Mesothelial cell of epicardium (in vitro differentiated cells): ENCODE results near the gene CALB2. TPM values are rescaled to one million over a fixed set of nuclear protein-coding genes. Genes with fewer than 3 reads are reported as not detected.

Experiments used
- DNase-seq, 2 experiments: peaks; one replicate each; pipeline ENCODE4 v3.0.0; 2021; ENCODE audit warnings: low spot score in 2 of 2; ENCODE audit not compliant: unreplicated experiment in 2 of 2
- H3K27ac Mint-ChIP-seq: 2 replicates; pipeline ENCODE4 v1.8.0; 2021; ENCODE audit warnings: mixed read lengths
- H3K27me3 Mint-ChIP-seq: 2 replicates; pipeline ENCODE4 v1.8.0; 2021; ENCODE audit warnings: low read depth, mixed read lengths
- H3K36me3 Mint-ChIP-seq: 2 replicates; pipeline ENCODE4 v1.8.0; 2021; ENCODE audit warnings: mixed read lengths
- H3K4me1 Mint-ChIP-seq: 2 replicates; pipeline ENCODE4 v1.8.0; 2021; ENCODE audit warnings: mixed read lengths
- H3K4me3 Mint-ChIP-seq: 2 replicates; pipeline ENCODE4 v1.8.0; 2021; ENCODE audit warnings: mild to moderate bottlenecking, moderate library complexity, mixed read lengths
- H3K9me3 Mint-ChIP-seq: 2 replicates; pipeline ENCODE4 v1.8.0; 2021; ENCODE audit warnings: mixed read lengths
- CTCF ChIP-seq: fragments of 200-600 bp; sonication (generic); IDR thresholded peaks from one replicate; pipeline ENCODE4 v1.5.0; 2021; ENCODE audit warnings: antibody characterized with exemption; ENCODE audit not compliant: unreplicated experiment
- total RNA-seq: library from RNA; stranded (reverse); gene quantifications from 3 replicates; pipeline ENCODE4 v1.2.1, GENCODE V29; 2021

The CALB2 gene
- total RNA-seq, 1 donor from 2014 or later, result 0.22 TPM

DNA sequence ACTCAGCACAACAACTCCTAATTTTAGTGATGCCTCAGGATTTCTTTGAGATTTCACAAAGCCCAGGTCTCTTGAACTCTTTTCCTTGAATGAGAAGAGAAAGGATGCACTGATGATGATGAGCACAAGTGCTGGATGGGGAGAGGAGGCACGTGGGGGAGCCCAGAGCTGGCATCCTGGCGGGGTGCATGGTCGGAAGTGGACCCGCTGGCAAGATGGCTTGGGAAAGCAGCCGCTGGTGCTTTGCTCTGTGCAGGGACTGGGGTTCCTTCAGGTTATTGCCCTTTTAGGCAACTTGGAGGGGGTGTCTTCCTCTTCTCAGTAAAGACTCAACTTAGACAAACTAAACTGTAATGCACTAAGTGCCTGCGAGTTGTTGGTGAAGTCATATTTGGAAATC lies 22.3 kb downstream of the CALB2 start:
- no peak for DNase-seq
- peaks cover 9% of the 10 kb centered on the region for H3K4me1 Mint-ChIP-seq
- no peak overlapping the region for H3K27ac Mint-ChIP-seq
- no peak for TF ChIP-seq CTCF
- H3K27me3 Mint-ChIP-seq, result peaks cover 37% of the 10 kb centered on the region
- H3K9me3 Mint-ChIP-seq, result no peaks in the 10 kb centered on the region
- H3K4me3 Mint-ChIP-seq, result no peak overlapping the region
- no peaks in the 10 kb centered on the region for H3K36me3 Mint-ChIP-seq

GRCh38 chr16:71383054-71383773 lies 24.7 kb downstream of the CALB2 start:
- no peak for DNase-seq
- no peaks in the 10 kb centered on the region for H3K9me3 Mint-ChIP-seq
- H3K27me3 Mint-ChIP-seq, result peaks cover 27% of the 10 kb centered on the region
- H3K36me3 Mint-ChIP-seq, result no peaks in the 10 kb centered on the region
- no peak for TF ChIP-seq CTCF
- no peak overlapping the region for H3K27ac Mint-ChIP-seq
- no peak overlapping the region for H3K4me3 Mint-ChIP-seq
- peaks cover 31% of the 10 kb centered on the region for H3K4me1 Mint-ChIP-seq

GRCh38 chr16:71384073-71384724 lies 25.7 kb downstream of the CALB2 start:
- H3K27me3 Mint-ChIP-seq, result peaks cover 21% of the 10 kb centered on the region
- peaks cover 31% of the 10 kb centered on the region for H3K4me1 Mint-ChIP-seq
- TF ChIP-seq CTCF, result no peak
- H3K36me3 Mint-ChIP-seq, result no peaks in the 10 kb centered on the region
- no peak overlapping the region for H3K4me3 Mint-ChIP-seq
- H3K27ac Mint-ChIP-seq, result no peak overlapping the region
- no peak for DNase-seq
- no peaks in the 10 kb centered on the region for H3K9me3 Mint-ChIP-seq

DNA sequence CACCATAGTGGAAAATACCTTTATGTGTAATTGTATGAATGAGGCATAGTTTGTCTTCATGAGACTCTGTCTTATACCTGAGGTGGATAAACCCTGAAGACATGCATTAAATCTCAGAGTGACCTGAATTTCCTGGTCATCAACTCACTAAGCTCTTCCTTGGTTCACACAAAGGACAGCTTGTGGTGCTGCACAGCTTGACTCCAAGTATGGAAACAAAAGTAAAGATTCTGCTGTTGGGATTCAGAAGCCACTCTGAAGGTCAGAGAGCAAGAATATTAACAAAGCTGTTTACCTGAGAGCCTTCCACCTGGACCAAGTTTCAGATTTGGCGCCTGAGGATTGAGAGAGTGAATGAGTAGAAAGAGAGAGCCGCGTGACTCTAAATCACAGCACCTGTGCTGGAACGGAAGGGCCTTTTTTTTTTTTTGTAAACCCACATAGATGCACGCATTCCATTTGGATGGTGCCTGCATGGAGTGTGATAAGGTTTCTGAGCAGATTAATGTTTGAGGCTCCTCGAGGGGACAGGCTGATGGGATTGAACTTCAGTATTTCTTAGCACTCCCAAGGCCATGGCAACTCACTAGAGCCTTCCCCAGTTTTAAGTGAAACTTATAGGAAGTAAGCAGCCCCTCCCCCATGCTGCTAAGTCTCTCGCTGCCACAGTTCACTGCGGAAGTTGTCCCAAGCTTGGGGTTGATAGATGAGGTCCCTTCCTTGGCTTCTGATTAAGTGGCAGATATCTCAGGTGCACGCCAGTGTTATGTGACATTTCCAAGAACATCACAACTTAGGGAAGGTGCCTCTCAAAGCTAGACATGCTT lies 28.7 kb downstream of the CALB2 start:
- H3K4me3 Mint-ChIP-seq, result peak overlapping the region; percentile 2
- peak overlapping the region; percentile 70 for H3K27ac Mint-ChIP-seq
- DNase-seq, result no peak
- TF ChIP-seq CTCF, result no peak
- H3K27me3 Mint-ChIP-seq, result peaks cover 4% of the 10 kb centered on the region
- H3K4me1 Mint-ChIP-seq, result peaks cover 31% of the 10 kb centered on the region
- H3K36me3 Mint-ChIP-seq, result no peaks in the 10 kb centered on the region
- no peaks in the 10 kb centered on the region for H3K9me3 Mint-ChIP-seq

- Mint-ChIP-seq H3K4me3 (no peak overlapping the region), H3K27me3 (peaks cover 3% of the 10 kb centered on the region)
- no peak for TF ChIP-seq CTCF
Observed at GRCh38 chr16:71389330-71389729, 30.8 kb downstream of the CALB2 start.

More at GRCh38 chr16:71389330-71389729, 30.8 kb downstream of the CALB2 start:
- no peak for DNase-seq
- Mint-ChIP-seq H3K27ac (no peak overlapping the region), H3K9me3 (no peaks in the 10 kb centered on the region), H3K4me1 (peaks cover 31% of the 10 kb centered on the region), H3K36me3 (no peaks in the 10 kb centered on the region)
